Measurements from ENCODE around the gene M6PR.
"Not testable (repeated sequence)": the region's sequence is repeated elsewhere in the genome, so short reads cannot be mapped to it uniquely, and the experiment has no call there.

M6PR gene

DNA sequence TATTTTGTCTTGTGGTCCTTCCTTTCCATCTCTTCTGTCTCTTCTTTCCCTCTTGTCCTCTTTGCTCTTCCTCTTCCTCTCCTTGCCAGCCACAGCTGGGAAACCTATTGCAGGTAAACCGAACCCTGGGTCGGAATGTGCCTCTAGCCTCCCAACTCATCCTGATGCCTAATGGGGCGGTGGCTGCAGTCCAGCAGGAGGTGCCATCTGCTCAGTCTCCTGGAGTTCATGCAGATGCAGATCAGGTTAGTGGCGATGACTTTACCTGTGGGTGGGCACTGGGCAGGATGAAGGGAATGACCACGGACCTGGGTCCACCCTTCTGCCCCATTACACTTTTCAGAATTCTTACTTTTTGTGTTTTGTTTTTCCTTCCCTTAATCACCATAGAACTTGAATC, 26.9 kb downstream of the M6PR start:
- Histone ChIP-seq H3K27me3 (ENCODE audit: insufficient read depth, poor library complexity, severe bottlenecking) (no peaks in the 10 kb centered on the region), H3K9me3 (ENCODE audit: severe bottlenecking) (no peaks in the 10 kb centered on the region), H3K4me3 (ENCODE audit: severe bottlenecking) (no peak overlapping the region), H3K27ac (ENCODE audit: poor library complexity, severe bottlenecking) (no peak overlapping the region), H3K36me3 (ENCODE audit: low read depth) (no peaks in the 10 kb centered on the region), H3K4me1 (ENCODE audit: insufficient read depth, poor library complexity, severe bottlenecking) (no peaks in the 10 kb centered on the region)
- DNase-seq (ENCODE audit: low spot score) (no peak), ATAC-seq (ENCODE audit: low read depth) (no peak)
- TF ChIP-seq, protein P1, sequence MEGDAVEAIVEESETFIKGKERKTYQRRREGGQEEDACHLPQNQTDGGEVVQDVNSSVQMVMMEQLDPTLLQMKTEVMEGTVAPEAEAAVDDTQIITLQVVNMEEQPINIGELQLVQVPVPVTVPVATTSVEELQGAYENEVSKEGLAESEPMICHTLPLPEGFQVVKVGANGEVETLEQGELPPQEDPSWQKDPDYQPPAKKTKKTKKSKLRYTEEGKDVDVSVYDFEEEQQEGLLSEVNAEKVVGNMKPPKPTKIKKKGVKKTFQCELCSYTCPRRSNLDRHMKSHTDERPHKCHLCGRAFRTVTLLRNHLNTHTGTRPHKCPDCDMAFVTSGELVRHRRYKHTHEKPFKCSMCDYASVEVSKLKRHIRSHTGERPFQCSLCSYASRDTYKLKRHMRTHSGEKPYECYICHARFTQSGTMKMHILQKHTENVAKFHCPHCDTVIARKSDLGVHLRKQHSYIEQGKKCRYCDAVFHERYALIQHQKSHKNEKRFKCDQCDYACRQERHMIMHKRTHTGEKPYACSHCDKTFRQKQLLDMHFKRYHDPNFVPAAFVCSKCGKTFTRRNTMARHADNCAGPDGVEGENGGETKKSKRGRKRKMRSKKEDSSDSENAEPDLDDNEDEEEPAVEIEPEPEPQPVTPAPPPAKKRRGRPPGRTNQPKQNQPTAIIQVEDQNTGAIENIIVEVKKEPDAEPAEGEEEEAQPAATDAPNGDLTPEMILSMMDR (IDR thresholded peaks at IDR 0.05; ENCODE audit: poor library complexity, severe bottlenecking), result no peak

DNA sequence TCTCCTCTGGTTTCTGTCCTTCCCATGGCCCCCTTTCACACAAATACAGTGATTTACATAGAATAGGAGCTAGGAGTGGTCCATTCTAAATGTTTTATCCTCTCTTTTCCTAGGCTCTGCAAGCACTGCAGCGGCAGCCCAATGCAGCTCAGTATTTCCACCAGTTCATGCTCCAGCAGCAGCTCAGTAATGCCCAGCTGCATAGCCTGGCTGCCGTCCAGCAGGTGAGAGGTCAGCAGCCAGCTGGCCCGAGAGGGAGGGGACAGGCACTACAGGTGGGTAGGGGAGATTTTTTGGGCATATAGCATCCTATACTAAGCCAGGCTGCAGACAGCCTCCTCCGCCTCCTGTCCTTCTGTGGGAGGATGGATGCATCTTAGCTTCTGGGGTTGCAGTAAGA, 29.8 kb downstream of the M6PR start:
- H3K27ac ChIP-seq (ENCODE audit: poor library complexity, severe bottlenecking); H3K27me3 ChIP-seq (ENCODE audit: insufficient read depth, poor library complexity, severe bottlenecking); H3K9me3 ChIP-seq (ENCODE audit: severe bottlenecking); H3K4me3 ChIP-seq (ENCODE audit: severe bottlenecking); ATAC-seq (ENCODE audit: low read depth); H3K36me3 ChIP-seq (ENCODE audit: low read depth); DNase-seq (ENCODE audit: low spot score); H3K4me1 ChIP-seq (ENCODE audit: insufficient read depth, poor library complexity, severe bottlenecking): not testable (repeated sequence)

DNA sequence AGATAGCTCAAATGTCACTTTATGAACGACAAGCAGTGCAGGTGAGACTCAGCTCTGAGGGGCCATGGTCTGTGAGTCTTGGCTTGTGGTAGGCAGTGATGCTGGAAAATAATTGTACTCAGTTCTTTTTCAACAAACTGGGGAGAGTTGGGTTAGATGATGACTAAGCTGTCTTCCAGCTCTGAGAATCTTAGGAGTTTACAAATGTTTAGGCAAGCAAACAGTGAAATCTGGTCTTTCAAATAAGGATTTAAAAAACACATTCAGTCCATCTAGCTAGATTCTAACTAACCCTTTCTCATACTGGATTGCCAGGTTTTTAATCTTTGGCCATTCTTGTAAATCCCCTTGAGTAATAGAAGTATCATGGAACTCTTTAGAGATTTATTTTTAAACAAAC, 31.7 kb downstream of the M6PR start:
- no peaks in the 10 kb centered on the region for H3K9me3 ChIP-seq (ENCODE audit: severe bottlenecking)
- H3K27ac ChIP-seq (ENCODE audit: poor library complexity, severe bottlenecking), result no peak overlapping the region
- no peak for ATAC-seq (ENCODE audit: low read depth)
- H3K27me3 ChIP-seq (ENCODE audit: insufficient read depth, poor library complexity, severe bottlenecking), result no peaks in the 10 kb centered on the region
- no peak for DNase-seq (ENCODE audit: low spot score)
- no peak overlapping the region for H3K4me3 ChIP-seq (ENCODE audit: severe bottlenecking)
- TF ChIP-seq, protein P1 (IDR thresholded peaks at IDR 0.05; ENCODE audit: poor library complexity, severe bottlenecking), result no peak
- no peaks in the 10 kb centered on the region for H3K36me3 ChIP-seq (ENCODE audit: low read depth)
- H3K4me1 ChIP-seq (ENCODE audit: insufficient read depth, poor library complexity, severe bottlenecking), result no peaks in the 10 kb centered on the region

DNA sequence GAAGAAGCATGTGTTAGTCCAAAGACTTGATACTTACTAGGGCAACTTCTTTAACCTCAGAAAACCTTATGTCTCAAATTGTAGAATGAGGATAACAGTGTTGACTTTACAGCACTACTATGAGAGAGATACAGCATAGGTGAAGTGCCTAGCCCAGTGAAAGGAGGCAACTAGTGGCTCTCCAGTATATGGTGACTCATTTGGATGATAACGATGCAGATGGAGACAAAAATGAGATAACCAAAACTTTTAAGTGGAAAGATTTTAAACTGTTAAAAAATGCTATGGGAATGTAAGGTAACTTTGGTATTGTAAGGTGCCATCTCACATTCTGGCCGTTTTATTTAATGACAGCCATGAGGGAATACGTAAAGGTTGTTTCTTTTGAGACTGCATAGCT, 32.4 kb downstream of the M6PR start:
- no peaks in the 10 kb centered on the region for H3K9me3 ChIP-seq (ENCODE audit: severe bottlenecking)
- H3K27me3 ChIP-seq (ENCODE audit: insufficient read depth, poor library complexity, severe bottlenecking), result no peaks in the 10 kb centered on the region
- ATAC-seq (ENCODE audit: low read depth) (no peak), DNase-seq (ENCODE audit: low spot score) (no peak)
- H3K4me1 ChIP-seq (ENCODE audit: insufficient read depth, poor library complexity, severe bottlenecking), result no peaks in the 10 kb centered on the region
- TF ChIP-seq, protein P1 (IDR thresholded peaks at IDR 0.05; ENCODE audit: poor library complexity, severe bottlenecking), result no peak
- H3K36me3 ChIP-seq (ENCODE audit: low read depth), result no peaks in the 10 kb centered on the region
- no peak overlapping the region for H3K27ac ChIP-seq (ENCODE audit: poor library complexity, severe bottlenecking)
- H3K4me3 ChIP-seq (ENCODE audit: severe bottlenecking), result no peak overlapping the region

DNA sequence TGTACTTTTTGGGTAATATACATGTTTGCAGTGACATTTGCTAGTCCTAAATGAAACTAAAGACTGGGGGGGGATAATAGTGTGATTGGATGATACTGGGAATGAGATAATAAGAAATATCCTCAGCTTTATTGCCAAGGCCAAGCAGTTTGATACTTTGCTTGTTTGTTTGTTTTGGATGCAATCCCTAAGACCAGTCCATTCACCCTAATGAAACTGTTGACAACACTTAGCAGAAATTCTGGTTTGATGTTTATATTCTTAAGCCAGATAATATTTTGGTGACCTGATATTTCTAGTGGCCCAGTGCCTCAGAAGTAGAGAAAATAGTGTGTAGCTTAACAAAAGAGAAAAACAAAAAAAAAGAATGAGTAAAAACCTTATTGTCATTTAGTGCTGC, 33.3 kb downstream of the M6PR start:
- Histone ChIP-seq H3K36me3 (ENCODE audit: low read depth) (no peaks in the 10 kb centered on the region), H3K4me3 (ENCODE audit: severe bottlenecking) (no peak overlapping the region), H3K9me3 (ENCODE audit: severe bottlenecking) (no peaks in the 10 kb centered on the region), H3K27ac (ENCODE audit: poor library complexity, severe bottlenecking) (no peak overlapping the region), H3K27me3 (ENCODE audit: insufficient read depth, poor library complexity, severe bottlenecking) (no peaks in the 10 kb centered on the region), H3K4me1 (ENCODE audit: insufficient read depth, poor library complexity, severe bottlenecking) (no peaks in the 10 kb centered on the region)
- TF ChIP-seq, protein P1 (IDR thresholded peaks at IDR 0.05; ENCODE audit: poor library complexity, severe bottlenecking), result no peak
- ATAC-seq (ENCODE audit: low read depth) (no peak), DNase-seq (ENCODE audit: low spot score) (no peak)

All from RWPE2 (cell line).